Endothelial cell of umbilical vein (primary cell): Measurements from ENCODE around the gene PHF2. TPM values are rescaled to one million over a fixed set of nuclear protein-coding genes. Genes with fewer than 3 reads are reported as not detected.

Experiments
- BruUV-seq: library from RNA; stranded (reverse); fragments of 400-500 nt; replicated peaks from 2 replicates; lab custom pipeline; 2021; lab: Mats Ljungman, UMichigan
- CTCF ChIA-PET: fragments of 300-600, 350-600 bp; sonication (Branson Sonifier 250); formaldehyde crosslinking; loops from one replicate; lab custom pipeline; 2021; ENCODE audit warnings: antibody characterized with exemption, inconsistent platforms; lab: Charles Lee
- POLR2A ChIA-PET: fragments of 300-600, 350-600 bp; sonication (Branson Sonifier 250); formaldehyde crosslinking; loops from one replicate; lab custom pipeline; 2021; ENCODE audit warnings: antibody characterized with exemption, inconsistent platforms; lab: Charles Lee
- DNase-seq: peaks from one replicate; pipeline ENCODE4 v3.0.0-alpha.2; 2011; ENCODE audit warnings: low read depth, low spot score
- FAIRE-seq: peaks from 2 replicates; lab custom pipeline; 2011; peaks lifted over from hg19 to GRCh38; lab: Jason Lieb, UNC
- H2AFZ ChIP-seq: 2 replicates; pipeline ENCODE4 v1.6.0; 2012; ENCODE audit warnings: low read depth, low read length, control low read depth, inconsistent platforms
- H3K27ac ChIP-seq: 2 replicates; pipeline ENCODE4 v1.5.1; 2011; ENCODE audit warnings: low read depth, mild to moderate bottlenecking, control low read depth, low read length, moderate library complexity; ENCODE audit not compliant: insufficient read depth
- H3K27me3 ChIP-seq, 2 experiments: 2 replicates each; pipeline versions ENCODE4 v1.6.0 to v1.6.1; 2011; ENCODE audit warnings: low read length in 2 of 2, mixed read lengths in 1 of 2; ENCODE audit not compliant: control insufficient read depth in 2 of 2, insufficient read depth in 2 of 2
- H3K36me3 ChIP-seq, 2 experiments: 2 replicates in 1 of 2; 3 replicates in 1 of 2; pipeline ENCODE4 v1.5.1; 2011; ENCODE audit warnings: low read length in 2 of 2, mild to moderate bottlenecking in 1 of 2, moderate library complexity in 1 of 2; ENCODE audit not compliant: control insufficient read depth in 2 of 2, insufficient read depth in 2 of 2; ENCODE audit errors: extremely low read depth in 1 of 2
- H3K4me1 ChIP-seq: 3 replicates; pipeline ENCODE4 v1.5.1; 2011; ENCODE audit warnings: mild to moderate bottlenecking, low read length; ENCODE audit not compliant: control insufficient read depth, insufficient read depth; ENCODE audit errors: extremely low read depth
- H3K4me2 ChIP-seq: 2 replicates; pipeline ENCODE4 v1.6.1; 2011; ENCODE audit warnings: low read length, control low read depth, mixed read lengths; ENCODE audit not compliant: insufficient read depth
- H3K4me3 ChIP-seq, 3 experiments: fragments of 200-600 bp in 1 of 3; sonication (generic), shearing (Covaris generic) in 1 of 3; replicated peaks in 1 of 3; 2 replicates each; pipeline ENCODE4 v1.5.1; 2011 to 2016; ENCODE audit warnings: control low read depth in 3 of 3, low read length in 3 of 3, mild to moderate bottlenecking in 2 of 3, inconsistent platforms in 1 of 3, low read depth in 1 of 3, moderate library complexity in 1 of 3; ENCODE audit not compliant: insufficient read depth in 1 of 3
- H3K79me2 ChIP-seq: 2 replicates; pipeline ENCODE4 v1.6.0; 2012; ENCODE audit warnings: low read length, inconsistent platforms; ENCODE audit not compliant: control insufficient read depth, insufficient read depth
- H3K9ac ChIP-seq: replicated peaks from 2 replicates; pipeline ENCODE3; 2011; ENCODE audit warnings: low read length, control low read depth; ENCODE audit not compliant: insufficient read depth; ENCODE audit errors: extremely low read depth
- H3K9me1 ChIP-seq: replicated peaks from 3 replicates; pipeline ENCODE4 v1.6.0; 2011; ENCODE audit warnings: mild to moderate bottlenecking, low read length; ENCODE audit not compliant: control insufficient read depth, insufficient read depth; ENCODE audit errors: extremely low read depth
- H3K9me3 ChIP-seq: replicated peaks from 2 replicates; pipeline ENCODE4 v1.5.1; 2012; ENCODE audit warnings: low read length, inconsistent platforms; ENCODE audit not compliant: control insufficient read depth, insufficient read depth
- H4K20me1 ChIP-seq: replicated peaks from 2 replicates; pipeline ENCODE3; 2011; ENCODE audit warnings: mild to moderate bottlenecking, low read length; ENCODE audit not compliant: control insufficient read depth, insufficient read depth; ENCODE audit errors: extremely low read depth
- CTCF ChIP-seq, 2 donors: IDR thresholded peaks; 1 replicate in 1 of 2; 2 replicates in 1 of 2; pipeline ENCODE4 v1.5.1; 2011; ENCODE audit warnings: low read length in 2 of 2, mild to moderate bottlenecking in 2 of 2, moderate library complexity in 2 of 2, control low read depth in 1 of 2, inconsistent platforms in 1 of 2, low read depth in 1 of 2; ENCODE audit not compliant: insufficient read depth in 1 of 2; ENCODE audit errors: extremely low read depth in 1 of 2
- EZH2 ChIP-seq: IDR thresholded peaks from 2 replicates; pipeline ENCODE4 v1.6.1; 2012; ENCODE audit warnings: borderline replicate concordance, low read depth, mild to moderate bottlenecking, moderate library complexity, low read length, inconsistent platforms; ENCODE audit not compliant: severe bottlenecking
- FOS ChIP-seq: IDR thresholded peaks from 2 replicates; pipeline ENCODE4 v1.6.1; 2011; ENCODE audit warnings: mild to moderate bottlenecking, low read length, moderate library complexity, borderline replicate concordance; ENCODE audit not compliant: insufficient read depth
- GATA2 ChIP-seq: IDR thresholded peaks from 2 replicates; pipeline ENCODE4 v1.7.0; 2011; ENCODE audit warnings: low read depth, mild to moderate bottlenecking, moderate library complexity, mixed read lengths, low read length; ENCODE audit not compliant: insufficient read length, insufficient read depth
- JUN ChIP-seq: IDR thresholded peaks from 2 replicates; pipeline ENCODE4 v1.6.1; 2011; ENCODE audit warnings: borderline replicate concordance, low read depth; ENCODE audit not compliant: insufficient read length, insufficient read depth
- MAX ChIP-seq: IDR thresholded peaks from 2 replicates; pipeline ENCODE4 v1.6.1; 2011; ENCODE audit not compliant: insufficient read depth, insufficient read length
- MYC ChIP-seq: IDR thresholded peaks from one replicate; pipeline ENCODE4 v1.6.1; 2011; ENCODE audit warnings: mild to moderate bottlenecking, low read depth, low read length
- POLR2A ChIP-seq: IDR thresholded peaks from 2 replicates; pipeline ENCODE4 v1.6.1; 2012; ENCODE audit warnings: low read depth, mild to moderate bottlenecking, control low read depth, low read length
- POLR2AphosphoS5 ChIP-seq: IDR thresholded peaks from 2 replicates; pipeline ENCODE4 v1.6.1; 2012; ENCODE audit warnings: low read depth, mild to moderate bottlenecking, control low read depth, low read length, moderate library complexity; ENCODE audit not compliant: insufficient read depth
- dilution Hi-C: fragments of 300-500 bp; cut with MboI; formaldehyde crosslinking; loops from one replicate; pipeline ENCODE4 v1.15.0; 2019; ENCODE audit warnings: low sequenced_read_pairs; ENCODE audit not compliant: extremely low pct_ligation_motif_present
- intact Hi-C: fragments of 100-400 bp; cut with micrococcal nuclease; formaldehyde crosslinking; loops from one replicate; pipeline ENCODE4 v1.10.0; 2022
- polyA plus RNA-seq, 4 experiments: library from polyadenylated mRNA; depleted of rRNA in 3 of 4; stranded (reverse) in 3 of 4; unstranded in 1 of 4; fragments of >200 nt; gene quantifications; 2 replicates each; pipeline versions ENCODE4 v1.2.1 to v1.2.3, GENCODE V29; 2011 to 2012; ENCODE audit warnings: missing spikeins in 1 of 4
- total RNA-seq: library from RNA; stranded (reverse); gene quantifications from 2 replicates; pipeline ENCODE4 v1.2.3, GENCODE V29; 2021

Gene PHF2
- total and polyA plus RNA-seq, 2 donors (not counting 3 experiments of a cell fraction or from before 2014, with no cell fraction given): 9.8 to 22.5 TPM

GRCh38 chr9:93595861-93596365 is 19.5 kb downstream of the PHF2 start:
- no peaks in the 10 kb centered on the region for H4K20me1 ChIP-seq

More at GRCh38 chr9:93595861-93596365, 19.5 kb downstream of the PHF2 start:
- Histone ChIP-seq H3K9me1 (no peaks in the 10 kb centered on the region), H3K9me3 (no peaks in the 10 kb centered on the region), H3K4me2 (no peak overlapping the region), H3K27ac (no peak overlapping the region), H3K9ac (no peak overlapping the region), H3K4me1 (no peaks in the 10 kb centered on the region), H3K4me3 (no peak overlapping the region), H2AFZ (no peak overlapping the region), H3K79me2 (peaks cover 8% of the 10 kb centered on the region), H3K27me3 (no peaks in the 10 kb centered on the region), H3K36me3 (no peaks in the 10 kb centered on the region)
- ChIA-PET POLR2A (no interaction called here), CTCF (no interaction called here)
- BruUV-seq: no TSS peak
- intact Hi-C loops: no loop called here
- DNase-seq (no peak), FAIRE-seq (no peak)
- dilution Hi-C loops: no loop called here
- TF ChIP-seq FOS: no peak
- no peak for TF ChIP-seq POLR2AphosphoS5
- TF ChIP-seq POLR2A: no peak
- TF ChIP-seq CTCF (IDR thresholded peaks at IDR 0.05; ENCODE audit: extremely low read depth in 1 of 2, insufficient read depth in 1 of 2, low read depth in 1 of 2, low read length in 2 of 2): no peak
- TF ChIP-seq JUN: no peak
- no peak for TF ChIP-seq EZH2
- no peak for TF ChIP-seq MAX
- no peak for TF ChIP-seq GATA2
- TF ChIP-seq MYC: no peak
